A673 (cell line): ENCODE data around the gene SZRD1.

Source experiments
- CTCF ChIP-seq: fragments of 300-800, 200-600 bp; sonication (generic); conservative IDR thresholded peaks from 2 replicates; pipeline ENCODE4 v1.5.1; 2017; ENCODE audit warnings: low read depth, mild to moderate bottlenecking, antibody characterized with exemption, low read length, moderate library complexity, mixed read lengths
- EZH2 ChIP-seq: fragments of 200-600 bp; sonication (generic); IDR thresholded peaks from 2 replicates; pipeline ENCODE4 v1.6.1; 2017; ENCODE audit warnings: borderline replicate concordance, low read depth, mild to moderate bottlenecking, mixed read lengths, antibody characterized with exemption, low read length; ENCODE audit not compliant: poor library complexity, severe bottlenecking

- TF ChIP-seq CTCF (no peak), EZH2 (no peak)
These were observed 32.2 kb upstream of the SZRD1 start for GRCh38 chr1:16334655-16335340.
